LoVo (cell line): ENCODE data around the gene MEPE.

ENCODE experiments used
- DNase-seq: peaks from one replicate; pipeline ENCODE4 v3.0.0-alpha.2; 2016; ENCODE audit warnings: low spot score

The MEPE gene

DNA sequence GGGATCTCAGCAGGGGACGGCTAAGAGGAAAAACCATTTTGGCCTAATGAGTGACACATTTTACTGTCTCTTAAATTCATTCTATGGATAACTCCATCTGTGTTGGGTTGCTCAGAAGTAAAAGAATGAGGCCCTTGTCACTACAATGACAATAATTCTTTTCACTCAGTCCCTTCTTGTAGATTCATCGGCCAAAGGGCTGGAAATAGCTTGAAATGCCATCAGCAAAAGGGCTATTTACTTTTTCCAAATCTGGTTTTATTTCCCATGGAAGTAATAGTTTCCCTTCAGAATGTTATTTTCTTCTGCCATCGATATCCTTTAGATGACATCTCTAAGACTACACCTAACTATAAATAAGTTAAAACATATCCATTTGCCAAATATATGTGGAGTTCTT, 7.4 kb downstream of the MEPE start:
- no peak for DNase-seq

DNA sequence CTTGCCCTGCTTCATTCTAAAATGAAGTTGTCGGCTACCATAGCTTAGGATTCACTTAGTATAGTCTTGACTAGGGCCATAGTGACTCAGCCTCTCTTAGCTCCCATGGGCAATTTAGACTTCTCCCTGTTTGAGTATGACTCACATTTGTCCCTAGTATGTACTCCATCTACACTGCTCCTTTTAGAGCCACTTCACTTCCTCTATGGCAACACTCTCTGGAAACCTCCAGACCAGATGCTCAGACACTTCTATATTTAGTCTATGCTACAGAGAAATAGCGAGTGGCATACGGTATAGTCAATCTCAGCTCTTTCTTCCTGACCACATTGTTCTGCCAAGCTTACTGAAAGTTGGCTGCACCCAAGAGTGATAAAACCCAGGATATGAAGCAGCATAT, 11.2 kb downstream of the MEPE start:
- peak; percentile 36 for DNase-seq

DNA sequence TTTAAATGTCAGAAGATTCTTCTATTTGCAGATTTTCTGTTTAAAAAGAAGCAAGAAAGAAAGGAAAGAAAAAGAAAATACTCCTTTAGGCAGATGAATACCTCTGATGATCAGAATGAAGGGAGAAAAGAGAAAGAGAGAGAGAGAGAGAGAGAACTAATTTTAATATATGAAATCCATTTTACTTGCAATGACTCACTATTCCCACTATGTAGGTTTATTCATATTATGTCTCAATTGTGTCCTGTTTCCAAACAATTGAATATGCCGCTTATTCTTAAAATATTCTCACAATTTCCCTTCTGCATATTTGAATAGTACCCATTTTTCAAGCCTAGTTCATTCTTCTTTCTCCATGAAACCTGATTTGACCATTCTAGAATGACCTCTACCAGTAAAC, 11.7 kb downstream of the MEPE start:
- no peak for DNase-seq

DNA sequence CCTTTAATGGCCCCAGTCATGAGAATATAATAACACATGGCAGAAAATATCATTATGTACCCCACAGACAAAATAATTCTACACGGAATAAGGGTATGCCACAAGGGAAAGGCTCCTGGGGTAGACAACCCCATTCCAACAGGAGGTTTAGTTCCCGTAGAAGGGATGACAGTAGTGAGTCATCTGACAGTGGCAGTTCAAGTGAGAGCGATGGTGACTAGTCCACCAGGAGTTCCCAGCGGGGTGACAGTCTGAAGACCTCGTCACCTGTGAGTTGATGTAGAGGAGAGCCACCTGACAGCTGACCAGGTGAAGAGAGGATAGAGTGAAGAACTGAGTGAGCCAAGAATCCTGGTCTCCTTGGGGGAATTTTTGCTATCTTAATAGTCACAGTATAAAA, 13.5 kb downstream of the MEPE start:
- no peak for DNase-seq

DNA sequence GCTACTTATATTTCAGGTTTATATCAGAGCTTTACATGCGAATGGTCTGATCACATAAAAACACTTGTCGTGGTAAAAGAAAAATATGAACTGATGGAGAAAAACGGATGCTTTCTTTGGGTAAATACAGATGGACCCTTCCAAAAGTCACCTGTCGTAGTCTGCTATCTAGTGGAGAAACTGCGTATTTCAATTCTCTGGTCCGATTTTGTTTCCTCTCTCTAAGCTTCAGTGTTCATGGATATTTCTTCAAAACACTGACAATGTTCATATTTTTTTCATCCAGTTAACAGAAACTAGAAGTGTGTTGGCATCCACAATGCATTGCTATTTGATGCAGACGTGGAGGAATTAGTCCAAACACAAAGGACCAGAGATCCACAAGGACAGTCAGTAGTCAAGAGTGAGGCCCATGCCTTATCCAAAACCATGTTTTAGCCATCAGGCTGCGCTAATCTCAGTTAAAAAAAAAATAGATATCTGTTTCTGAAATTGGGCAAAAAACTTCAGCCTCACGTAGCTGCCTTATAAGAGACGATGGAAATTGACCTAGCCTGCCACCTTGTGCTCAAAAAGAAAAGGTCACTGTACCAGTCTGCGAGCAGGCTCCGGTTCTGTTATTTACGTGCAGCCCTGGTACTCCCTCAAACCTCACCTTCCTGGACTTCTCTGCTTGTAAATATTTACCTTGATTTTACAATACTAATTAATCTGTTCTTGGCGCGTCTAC, 16.0 kb downstream of the MEPE start:
- DNase-seq: peak; percentile 76

DNA sequence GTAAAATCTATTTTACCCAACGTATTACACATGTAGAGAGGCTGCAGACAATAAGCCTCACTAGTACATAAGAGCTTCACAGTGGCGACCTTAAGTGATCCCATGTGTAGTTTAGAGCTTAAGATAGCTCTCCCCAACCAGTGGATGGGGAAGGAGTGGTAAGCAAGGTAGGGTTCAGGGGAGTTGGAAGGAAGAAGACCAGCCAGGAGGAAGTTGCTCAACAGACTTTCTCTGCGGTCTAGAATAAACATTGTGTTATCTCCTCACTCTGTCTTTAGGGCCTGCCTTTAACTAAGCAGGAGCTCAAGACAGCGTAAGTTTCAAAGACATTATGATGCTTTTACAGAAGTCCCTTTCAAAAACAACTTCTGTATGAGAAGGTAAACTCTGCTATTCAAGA, 16.8 kb downstream of the MEPE start:
- DNase-seq: no peak

DNA sequence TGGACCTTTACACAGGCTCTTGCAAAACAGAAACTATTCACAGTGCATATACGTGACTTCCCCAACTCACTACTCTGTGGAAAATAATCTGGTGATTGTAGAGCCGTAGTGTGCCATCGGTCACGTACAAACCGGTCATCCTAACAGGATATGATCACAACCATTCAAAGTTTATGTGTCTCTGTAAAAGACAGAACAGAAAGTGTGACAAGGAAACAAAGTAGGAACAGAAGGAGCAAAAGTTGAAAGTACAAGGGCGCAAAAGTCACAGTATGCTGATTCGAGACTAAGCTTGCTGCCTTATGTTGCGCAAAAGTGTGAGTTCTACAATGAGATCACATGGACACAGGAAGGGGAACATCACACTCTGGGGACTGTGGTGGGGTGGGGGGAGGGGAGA, 18.6 kb downstream of the MEPE start:
- DNase-seq: no peak

DNA sequence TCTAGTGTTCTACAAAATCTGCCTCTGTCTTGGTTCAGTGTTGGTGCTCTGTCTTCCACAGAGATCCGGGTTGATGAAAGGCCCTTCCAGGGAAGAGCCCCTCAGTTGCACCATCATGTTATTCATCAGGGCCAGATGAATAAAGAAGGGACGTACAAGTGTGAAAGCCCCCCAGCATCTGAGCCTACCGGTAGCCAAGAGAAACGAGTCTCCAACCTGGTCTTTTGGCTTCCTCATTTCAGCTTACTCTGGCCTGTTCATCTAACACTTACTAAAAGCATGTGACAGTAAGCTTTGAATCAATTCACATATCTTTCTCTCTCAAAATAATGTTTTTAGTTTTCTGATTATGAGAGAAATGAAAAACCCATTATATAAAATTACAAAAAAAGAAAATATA, 19.2 kb downstream of the MEPE start:
- no peak for DNase-seq

DNA sequence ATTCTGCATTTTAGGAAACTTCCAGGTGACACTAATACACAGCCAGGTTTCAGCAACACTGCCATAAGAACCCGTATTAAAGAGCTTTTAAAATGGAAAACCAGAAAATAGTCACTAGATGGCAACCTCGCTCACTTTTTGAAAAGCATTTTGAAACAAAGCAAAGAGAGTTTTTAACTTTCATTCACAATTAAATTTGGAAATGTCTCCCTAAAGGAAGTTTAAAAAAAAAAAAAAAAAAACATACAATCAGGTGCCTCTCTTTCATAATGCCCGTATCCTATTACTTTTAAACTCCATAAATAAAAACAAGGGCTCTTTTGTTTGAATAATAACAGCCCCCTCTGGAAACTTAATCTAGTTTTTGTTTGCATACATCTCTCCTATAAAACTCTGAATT, 20.3 kb downstream of the MEPE start:
- peak; percentile 63 for DNase-seq

DNA sequence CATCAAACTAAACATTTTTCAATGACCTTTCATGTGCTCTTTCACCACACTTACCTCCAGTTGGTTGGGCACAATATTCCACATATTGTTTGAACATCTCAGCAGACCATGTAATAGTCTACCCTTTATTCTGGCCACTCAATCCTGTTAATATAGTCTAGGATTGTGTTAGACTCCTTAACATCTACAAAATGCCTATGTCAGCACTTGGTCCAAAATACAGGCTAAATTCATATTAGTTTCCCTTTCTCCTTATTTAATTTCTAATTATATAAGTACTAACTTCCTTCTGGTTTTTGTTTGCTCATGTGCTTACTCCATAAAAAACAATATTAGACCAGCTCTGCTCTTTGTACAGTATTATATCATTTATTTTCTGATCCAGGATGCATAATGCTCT, 21.1 kb downstream of the MEPE start:
- DNase-seq: no peak

DNA sequence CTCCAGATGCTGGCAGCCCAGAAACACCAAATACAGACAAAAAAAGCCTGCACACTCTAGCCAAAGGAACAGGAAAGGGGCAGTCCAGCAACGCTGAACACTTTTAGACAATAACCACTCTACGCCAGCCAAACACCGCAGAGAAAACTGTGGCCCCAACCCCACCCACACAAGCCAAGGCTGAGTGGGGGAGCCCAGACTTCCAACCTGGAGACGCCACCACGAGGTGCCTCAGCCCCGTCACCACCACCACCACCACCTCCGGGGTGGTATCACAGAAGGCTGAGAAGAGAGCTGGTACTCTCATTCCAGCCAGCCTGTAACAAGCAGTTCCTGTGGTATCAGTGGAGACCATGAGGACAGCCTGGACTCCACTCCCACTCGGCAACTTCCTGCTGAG, 22.8 kb downstream of the MEPE start:
- DNase-seq: no peak

DNA sequence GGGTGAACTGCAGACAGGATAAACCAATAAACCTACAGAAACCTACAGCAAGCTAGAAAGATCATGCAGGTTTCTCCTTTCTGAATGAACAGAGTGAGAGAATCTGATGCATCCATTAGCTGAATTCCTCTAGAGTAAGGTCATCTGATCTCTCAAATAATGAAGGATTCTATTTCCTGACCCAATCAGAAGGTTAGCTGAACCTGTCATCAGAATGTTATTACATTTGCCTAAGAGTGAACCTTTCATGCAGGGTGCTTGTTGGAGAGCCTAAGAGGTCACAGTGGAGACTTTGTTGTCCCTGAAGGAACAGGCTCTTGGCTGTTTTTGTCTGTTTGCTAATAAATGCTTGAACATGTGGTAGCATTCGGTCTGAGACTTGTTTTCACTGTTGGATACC, 24.0 kb downstream of the MEPE start:
- DNase-seq: no peak

DNA sequence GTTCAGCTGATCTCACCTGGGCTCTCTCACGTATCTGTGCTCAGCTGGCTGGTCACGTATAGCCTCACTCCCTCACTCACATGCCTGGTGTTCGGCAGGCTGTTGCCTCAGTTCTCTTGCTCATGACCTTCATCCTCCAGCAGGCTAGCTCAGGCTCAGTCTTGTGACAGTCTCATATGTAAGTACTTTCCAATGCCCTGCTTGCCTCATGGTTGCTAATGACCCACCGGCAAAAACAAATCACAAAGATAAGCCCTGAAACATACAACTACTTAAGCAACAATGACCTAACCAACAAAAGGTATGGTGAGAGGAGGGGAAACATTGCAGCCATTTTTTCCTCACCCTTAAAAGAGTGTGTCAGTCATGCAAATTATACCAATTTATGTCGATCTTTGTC, 25.0 kb downstream of the MEPE start:
- no peak for DNase-seq

DNA sequence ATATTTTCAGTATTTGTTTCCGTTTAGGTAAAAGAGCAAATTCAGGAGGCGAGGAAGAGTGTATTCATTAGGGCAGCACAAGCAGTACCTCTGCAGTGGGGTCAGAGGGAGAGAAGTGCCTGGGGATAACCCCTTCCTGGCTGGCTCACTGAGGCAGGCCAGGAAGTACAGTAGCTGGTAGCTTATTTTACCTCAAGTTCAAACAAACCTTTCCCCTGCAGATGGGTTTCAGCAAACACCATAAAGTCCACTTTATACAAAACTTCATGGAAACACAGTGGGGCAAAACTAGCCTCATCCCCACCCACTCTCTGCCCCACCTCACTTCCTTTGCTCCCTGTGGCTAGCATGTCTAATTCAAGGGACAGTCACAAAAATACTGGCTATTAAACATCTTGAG, 29.5 kb downstream of the MEPE start:
- no peak for DNase-seq

DNA sequence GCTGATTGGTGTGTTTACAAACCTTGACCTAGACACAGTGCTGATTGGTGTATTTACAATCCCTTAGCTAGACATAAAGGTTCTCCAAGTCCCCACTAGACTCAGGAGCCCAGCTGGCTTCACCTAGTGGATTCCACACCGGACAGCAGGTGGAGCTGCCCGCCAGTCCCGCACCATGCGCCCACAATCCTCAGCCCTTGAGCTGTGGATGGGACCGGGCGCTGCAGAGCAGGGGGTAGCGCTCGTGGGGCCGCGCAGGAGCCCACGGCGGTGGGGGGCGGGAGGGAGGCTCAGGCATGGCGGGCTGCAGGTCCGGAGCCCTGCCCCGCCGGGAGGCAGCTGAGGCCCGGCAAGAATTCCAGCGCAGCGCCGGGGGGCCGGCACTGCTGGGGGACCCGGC, 30.7 kb downstream of the MEPE start:
- no peak for DNase-seq

DNA sequence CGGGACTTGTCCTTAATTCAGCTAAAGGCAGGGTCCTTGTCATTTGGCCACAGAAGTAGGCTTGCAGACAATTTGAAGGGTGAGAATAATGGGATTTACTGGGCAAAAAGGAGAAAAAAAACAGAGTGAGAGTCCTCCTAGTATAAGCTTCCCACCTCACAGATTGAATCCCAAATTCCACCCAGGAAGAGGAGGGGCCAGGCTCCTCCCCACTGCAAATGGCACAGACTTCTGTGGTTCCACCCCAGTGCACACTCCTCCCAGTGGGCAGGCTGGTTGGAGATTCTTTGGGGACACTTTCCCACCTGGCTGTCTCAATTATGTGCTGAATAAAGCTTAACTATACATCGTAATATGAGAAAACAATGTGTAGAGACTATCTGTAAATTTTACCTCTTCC, 31.6 kb downstream of the MEPE start:
- no peak for DNase-seq

DNA sequence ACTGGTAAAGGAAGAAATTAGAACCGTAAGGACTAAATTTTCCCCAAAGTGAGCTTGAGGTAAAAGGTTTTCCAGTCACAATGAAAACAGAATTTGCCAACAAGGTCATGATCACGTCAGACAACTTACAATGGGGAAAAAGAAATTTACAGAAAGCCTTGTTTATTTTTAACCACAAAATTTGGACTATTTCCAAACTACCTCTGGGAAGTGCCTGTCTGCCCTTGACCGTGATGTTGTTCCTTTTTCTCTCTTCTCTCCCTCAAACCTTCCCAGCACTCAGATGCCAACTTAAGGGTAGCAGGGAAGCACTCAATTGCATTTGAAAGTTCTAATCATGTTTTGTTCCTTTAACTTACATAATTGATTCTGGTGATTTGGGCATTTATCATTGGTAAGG, 32.5 kb downstream of the MEPE start:
- no peak for DNase-seq

DNA sequence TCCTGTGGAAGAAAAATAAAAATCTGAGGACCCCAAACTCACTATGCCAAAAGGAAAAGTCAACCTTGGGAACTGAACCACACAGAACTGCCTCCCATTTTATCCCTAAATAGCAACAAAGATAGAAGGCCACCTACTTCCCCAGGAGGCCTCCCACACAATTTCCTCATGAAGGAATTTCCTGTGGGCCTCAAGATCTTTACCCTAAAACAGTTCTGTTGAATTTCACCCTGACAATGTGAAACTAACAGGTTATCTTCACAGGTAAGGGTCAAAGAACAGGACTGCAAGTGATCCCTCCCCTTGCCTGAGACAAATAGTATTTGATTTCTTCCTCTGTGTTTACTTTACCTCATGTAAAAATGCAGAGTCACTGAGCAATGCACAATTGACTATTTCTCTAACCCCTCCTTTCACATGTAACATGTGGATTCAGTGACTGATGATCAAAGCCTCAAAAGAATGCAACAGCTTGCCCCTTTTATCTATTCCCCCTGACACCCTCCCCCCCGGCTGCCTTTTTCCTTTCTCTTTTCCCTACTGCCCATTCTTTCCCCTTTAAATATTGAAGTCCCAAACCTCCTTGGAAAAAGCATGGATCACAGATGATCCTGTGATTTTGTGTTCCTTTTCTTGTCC, 33.3 kb downstream of the MEPE start:
- DNase-seq: peak; percentile 5

DNA sequence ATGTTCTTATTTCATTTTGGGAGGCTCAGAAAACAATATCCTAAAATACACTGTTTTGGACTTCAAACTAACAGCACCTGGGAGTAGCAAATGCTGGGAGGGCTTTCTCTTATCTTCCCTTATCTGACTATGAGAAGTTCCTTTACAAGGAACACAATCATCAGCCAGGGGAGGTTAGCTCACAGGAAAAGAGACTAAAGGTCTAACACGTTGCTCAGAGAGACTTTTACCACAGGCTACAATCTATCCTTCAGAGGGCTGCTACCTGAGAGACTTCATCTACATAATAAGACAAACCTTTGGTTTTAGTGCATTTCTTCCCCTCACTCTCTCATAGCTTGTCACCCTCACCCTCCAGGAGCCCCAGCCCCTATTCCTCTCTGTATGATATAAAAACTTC, 35.8 kb downstream of the MEPE start:
- DNase-seq: no peak

DNA sequence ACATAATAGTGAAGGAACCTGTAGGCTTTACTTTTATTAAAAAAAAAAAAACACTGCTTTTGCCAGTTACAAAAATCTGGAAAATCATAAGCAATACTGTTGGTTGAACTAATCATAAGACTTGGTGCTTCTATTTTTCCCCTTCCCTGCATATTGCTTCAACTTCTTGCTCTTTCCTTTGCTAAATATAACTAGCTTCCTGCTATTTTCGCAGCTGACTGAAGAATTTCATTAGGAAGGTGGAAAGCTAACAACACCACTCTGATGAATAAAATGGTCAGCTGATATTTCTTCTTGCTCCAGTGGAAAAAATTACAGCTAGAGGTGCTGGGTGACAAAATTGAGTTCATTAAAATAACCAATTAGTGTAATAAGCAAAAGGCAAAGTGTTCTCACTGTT, 39.3 kb downstream of the MEPE start:
- no peak for DNase-seq

DNA sequence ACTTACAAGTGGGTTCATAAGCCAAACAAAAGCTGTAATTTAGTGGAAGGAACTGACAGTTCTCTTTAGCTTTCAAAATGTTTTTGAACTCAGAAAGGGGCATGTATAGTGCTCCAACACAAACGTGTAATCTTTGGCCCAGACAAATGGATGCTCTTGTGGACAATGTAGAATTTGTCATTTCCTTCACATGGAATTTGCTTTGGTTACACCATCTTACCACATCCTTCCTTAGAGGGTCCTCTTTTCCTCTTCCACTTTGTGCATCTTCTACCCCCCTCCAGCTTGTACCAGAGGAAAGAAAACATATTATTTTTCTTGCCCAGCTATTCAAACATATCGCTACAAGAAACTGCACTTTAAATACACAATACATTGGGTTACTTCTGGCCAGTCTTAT, 42.4 kb downstream of the MEPE start:
- DNase-seq: no peak

DNA sequence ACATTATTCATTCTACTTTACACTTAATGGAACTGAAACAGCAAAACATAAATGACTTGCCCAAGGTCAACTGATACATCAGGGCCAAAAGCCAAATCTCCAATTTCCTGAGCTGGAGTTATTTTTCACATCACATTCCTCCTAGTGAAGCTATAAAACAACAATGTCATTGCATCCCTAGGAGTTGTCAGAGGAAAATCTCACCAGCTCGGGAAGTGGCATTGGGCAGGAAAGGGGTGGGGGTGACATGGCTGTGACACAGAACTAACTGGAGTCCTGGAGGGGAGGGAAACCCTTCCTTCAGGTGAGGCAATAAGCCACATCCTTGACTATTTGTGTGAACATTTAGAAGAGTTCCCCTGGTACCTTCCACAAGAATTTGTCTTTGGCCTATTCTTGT, 47.3 kb downstream of the MEPE start:
- DNase-seq: no peak

DNA sequence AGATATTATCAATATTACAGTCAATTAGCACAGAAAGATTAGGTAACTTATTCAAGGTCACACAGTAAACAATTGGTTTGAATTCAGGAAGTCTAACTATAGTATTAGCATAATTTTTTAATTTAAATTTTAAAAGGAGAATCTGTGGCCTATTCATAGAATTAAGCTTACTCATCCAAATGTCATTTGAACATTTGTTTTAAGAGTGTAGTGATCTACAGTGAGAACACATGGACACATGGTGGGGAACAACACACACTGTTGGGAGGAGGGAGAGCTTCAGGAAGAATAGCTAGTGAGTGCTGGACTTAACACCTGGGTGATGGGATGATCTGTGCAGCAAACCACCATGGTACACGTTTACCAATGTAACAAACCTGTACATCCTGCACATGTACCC, 48.3 kb downstream of the MEPE start:
- no peak for DNase-seq

DNA sequence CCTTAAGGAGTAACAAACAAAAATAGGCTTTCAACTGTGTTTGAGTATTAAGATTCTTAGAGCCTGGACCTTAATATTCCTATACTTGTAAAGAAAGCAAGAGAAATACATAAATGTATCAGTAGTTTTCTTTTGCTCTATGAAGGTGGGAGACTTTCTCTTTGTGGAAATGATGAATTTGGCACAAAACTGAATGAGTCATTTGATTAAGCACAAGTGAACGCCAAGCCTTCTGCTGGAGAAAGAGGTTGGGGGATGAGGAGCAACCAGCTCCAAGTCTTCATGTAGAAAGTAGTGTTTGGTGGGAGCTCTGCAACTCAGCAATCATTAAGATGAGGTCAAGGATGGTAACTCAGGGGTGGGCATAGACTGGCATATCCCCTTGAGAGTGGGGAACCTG, 49.6 kb downstream of the MEPE start:
- no peak for DNase-seq
